T-helper 1 cell (primary cell): ENCODE results near the gene PRKAR2B.
"Not testable (repeated sequence)": the region's sequence is repeated elsewhere in the genome, so short reads cannot be mapped to it uniquely, and the experiment has no call there.

Source experiments
- DNase-seq, 5 donors: peaks; one replicate each; pipeline ENCODE4 v3.0.0-alpha.2; 2012 to 2020

Gene PRKAR2B

DNA sequence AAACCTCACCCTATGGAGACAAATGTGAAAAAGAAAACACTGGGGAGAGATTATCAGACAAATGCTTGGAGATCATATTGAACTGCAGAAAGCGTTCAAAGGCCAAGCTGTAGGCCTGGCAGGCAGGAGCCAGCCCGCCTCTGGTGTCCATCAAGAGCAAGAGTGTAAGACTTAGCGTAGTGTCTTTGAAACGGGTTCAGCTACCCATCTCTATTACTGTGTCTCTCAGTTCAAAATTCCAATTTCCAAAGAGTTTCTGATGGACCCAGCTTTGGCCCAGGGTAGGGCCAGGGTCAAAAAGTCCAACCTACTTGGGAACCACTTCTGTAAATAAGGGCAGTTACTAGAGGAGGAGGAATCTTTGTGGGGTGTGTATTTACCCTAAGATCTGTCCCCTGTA is 78.9 kb downstream of the PRKAR2B start:
- DNase-seq = no peak

DNA sequence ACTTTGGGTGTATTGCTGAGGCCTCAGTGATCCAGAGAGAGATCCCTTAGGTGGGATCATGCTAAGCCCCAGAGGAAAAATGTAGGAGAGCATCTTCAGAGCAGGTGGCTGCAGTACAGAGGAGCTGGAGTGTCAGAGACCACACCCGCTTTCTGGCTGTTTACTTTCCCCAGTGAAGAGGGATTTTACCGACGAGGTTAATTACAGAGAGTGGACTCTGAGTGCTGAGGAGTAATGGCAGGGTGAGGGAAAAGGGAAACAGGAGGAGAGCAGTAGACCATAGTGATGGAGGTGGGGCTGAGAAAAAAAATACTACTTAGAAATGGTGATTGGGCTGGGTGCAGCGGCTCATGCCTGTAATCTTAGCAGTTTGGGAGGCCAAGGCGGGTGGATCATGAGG is 81.0 kb downstream of the PRKAR2B start:
- no peak for DNase-seq

DNA sequence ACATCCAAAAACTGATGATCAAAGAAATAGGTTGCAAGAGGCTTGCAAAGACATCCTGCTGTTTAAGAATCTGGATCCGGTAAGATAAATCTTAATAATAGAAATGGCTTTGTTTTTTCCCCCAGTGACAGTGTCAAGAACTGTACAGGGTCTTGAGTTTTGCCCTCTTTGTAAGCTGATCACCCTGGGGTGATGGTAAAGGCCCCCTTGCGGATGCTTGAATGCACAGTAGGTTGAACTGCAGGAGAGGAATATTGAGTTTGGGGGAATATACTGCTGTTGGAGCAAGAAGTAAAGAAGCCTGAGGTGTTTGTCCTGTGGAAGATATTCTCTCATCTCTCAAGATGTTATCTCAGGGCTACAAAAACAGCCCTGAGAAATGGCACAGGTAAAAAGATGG is 83.7 kb downstream of the PRKAR2B start:
- no peak for DNase-seq

DNA sequence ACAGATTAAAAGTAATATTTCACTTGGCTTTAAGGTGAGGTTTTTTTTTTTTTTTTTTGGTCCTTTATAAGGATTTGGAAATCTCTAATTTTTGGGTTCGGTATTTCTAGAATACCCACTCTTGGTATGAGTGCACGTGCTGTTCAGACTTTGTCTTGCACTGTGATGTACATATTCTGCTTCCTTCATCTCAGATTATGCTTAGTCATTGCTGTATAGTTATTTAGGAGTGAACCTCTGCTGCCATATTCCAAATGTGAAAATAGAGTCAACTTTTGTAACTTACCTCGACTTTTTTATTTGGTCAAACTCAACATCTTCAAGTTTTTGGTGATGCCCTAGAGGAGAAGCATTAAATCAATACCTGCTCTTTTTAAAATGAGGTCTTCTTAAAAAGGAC is 84.2 kb downstream of the PRKAR2B start:
- DNase-seq = no peak

- DNase-seq = no peak
Observed at GRCh38 chr7:107130487-107131220, 86.1 kb downstream of the PRKAR2B start.

- no peak for DNase-seq
Observed at GRCh38 chr7:107133396-107133795, 88.9 kb downstream of the PRKAR2B start.

DNA sequence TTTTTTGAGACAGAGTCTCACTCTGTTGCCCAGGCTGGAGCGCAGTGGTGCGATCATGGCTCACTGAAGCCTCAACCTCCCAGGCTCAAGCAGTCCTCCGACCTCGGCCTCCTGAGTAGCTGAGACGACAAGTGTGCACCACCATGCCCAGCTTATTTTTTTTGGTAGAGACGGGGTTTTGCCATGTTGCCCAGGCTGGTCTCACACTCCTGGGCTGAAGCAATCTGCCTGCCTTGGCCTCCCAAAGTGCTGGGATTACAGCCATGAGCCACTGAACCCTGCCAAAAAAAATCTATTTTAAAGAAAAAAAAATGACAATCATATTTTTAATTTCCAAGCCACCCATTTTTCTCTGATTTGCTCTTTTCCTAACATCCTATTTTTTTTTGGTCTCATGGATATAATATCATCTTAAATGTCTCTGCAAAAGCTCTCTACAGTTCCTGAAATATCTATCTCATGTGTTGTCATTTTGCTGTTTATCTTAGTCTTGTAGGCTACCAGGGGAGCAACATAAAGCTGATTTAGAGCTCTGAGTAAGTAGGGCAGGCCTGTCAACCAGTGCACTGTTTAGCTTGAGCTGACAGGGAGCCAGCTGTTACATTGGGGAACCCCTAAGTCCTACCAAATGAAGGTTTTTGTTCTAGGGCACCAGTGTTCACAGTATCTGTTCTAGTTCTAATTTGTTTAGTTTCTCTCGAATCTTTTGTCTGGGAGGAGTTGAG is 94.4 kb downstream of the PRKAR2B start:
- no peak for DNase-seq

- not testable (repeated sequence) for DNase-seq
Observed at GRCh38 chr7:107143875-107144274, 99.4 kb downstream of the PRKAR2B start.

DNA sequence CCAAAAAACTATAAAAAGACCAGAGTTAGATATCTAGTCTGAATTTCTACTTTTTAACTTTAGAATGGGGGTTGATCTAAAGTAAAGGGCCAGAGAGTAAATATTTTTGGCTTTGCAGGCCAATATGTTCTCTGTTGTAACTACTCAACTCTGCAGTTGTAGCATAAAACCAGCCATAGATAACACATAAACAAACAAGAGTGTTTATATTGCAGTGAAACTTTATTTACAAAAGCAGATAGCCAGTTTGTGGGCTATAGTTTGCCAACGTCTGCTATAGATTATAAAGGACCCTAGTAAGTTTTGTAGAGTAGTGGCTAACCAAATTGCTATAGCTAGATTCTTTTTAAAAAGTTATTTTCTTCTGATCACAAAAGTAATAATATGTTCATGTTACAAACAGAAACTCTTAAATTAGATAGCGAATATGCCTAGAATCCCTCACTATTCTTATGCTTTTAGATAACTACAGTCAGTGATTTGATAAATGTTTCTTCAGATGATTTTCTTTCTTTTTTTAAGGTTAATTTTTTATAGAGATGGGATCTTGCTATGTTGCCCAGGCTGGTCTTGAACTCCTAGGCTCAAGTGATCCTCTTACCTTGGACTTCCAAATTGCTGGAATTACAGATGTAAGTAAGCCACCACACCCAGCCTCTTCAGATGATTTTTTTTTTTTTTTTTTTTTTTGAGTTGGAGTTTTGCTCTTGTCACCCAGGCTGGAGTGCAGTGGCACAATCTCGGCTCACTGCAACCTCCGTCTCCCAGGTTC is 100.7 kb downstream of the PRKAR2B start:
- no peak for DNase-seq

GRCh38 chr7:107147464-107148393 is 103.2 kb downstream of the PRKAR2B start:
- DNase-seq = peak in 2 of 5 donors; percentile 22 to 34

GRCh38 chr7:107148721-107149120 is 104.2 kb downstream of the PRKAR2B start:
- DNase-seq = no peak

GRCh38 chr7:107149863-107150262 is 105.4 kb downstream of the PRKAR2B start:
- no peak for DNase-seq

- peak; percentile 45 to 75 (median 64) for DNase-seq
Observed at GRCh38 chr7:107150375-107151073, 106.0 kb downstream of the PRKAR2B start.

DNA sequence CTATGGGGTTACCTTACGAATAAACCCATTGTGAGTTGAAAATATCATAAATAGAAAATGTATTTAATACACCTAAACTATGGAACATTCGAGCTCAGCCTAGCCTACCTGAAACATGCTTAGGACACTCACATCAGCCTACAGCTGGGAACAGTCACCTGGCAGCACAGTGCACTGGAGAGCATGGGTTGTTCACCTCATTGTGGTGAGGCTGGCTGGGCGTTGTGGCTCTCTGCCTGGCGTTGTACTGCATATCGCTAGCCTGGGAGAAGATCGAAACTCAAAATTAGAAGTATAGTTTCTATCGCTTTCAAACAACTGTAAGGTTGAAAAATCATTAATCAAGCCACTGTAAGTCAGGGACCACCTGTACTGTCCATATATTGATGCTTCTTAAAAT is 107.0 kb downstream of the PRKAR2B start:
- DNase-seq = no peak

DNA sequence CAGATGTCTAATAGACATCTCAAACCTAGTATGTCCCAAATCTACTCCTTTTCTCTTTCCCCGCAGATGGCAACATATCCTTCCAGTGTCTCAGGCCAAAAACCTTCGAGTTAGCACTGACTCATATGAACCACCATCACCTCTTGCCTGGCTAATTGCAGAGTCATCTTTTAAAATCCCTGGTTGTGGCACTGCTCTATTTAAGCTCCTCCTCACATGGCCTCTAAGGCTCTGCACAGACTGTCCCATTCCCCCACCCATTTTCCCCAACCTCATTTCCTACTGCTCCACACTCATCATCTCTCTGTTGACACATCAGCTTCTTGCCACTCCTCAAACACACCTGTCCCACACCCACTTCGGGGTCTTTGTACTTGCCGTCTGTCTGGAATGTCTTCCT is 107.5 kb downstream of the PRKAR2B start:
- no peak for DNase-seq

DNA sequence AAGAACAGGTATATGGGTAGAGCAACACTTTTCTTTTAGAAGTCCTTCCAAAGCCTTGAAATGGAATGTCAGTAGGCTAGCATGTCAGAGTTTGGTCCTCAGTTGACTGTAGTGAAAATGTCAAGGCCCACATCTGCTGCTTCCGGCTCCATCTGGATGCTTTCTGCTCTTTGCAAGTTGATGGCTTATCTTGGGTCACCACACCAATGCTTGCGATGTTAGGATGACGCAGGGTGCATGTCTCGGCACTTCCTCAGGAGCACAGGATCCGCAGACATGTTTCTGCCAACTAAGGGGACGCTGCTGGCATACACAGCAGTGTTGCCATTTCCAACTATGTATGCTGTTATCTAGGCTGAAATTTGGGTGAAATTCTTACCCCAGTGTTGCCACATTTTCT is 110.3 kb downstream of the PRKAR2B start:
- DNase-seq = no peak

- not testable (repeated sequence) for DNase-seq
Observed at GRCh38 chr7:107155726-107156125, 111.2 kb downstream of the PRKAR2B start.

DNA sequence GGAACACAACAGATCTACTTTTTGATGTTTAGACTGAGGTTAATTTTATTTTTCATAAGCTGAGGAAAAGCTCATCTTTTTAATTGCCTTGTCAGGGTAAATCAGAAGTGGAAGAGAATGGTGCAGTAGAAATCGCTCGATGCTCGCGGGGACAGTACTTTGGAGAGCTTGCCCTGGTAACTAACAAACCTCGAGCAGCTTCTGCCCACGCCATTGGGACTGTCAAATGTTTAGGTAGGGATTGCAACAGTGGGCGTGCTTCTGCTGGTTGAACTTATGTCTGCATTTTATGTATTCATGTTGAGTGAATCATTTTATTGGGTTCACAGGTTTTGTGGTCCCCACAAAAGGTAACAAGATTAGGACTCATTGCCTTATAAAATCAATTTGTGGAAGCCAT is 112.6 kb downstream of the PRKAR2B start:
- no peak for DNase-seq

GRCh38 chr7:107158028-107158427 is 113.5 kb downstream of the PRKAR2B start:
- no peak for DNase-seq

DNA sequence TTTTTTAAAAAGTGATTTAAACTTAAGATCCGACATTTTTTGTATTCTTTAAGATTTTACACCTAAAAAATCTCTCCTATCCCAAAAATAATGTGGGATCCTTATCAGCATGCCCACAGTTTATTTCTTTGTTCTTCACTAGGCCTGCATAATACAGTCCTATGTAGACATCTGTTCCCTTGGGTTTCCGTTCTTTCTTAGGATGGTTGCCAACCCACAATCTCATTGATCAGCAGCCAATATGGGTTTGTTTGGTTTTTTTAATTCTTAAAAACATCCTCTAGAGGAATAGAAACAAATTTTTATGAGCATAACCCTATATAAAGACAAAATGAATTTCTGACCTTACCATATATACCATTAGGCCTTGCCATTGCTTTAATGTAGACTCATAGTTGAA is 115.9 kb downstream of the PRKAR2B start:
- no peak for DNase-seq

GRCh38 chr7:107161415-107161814 is 116.9 kb downstream of the PRKAR2B start:
- DNase-seq = no peak

DNA sequence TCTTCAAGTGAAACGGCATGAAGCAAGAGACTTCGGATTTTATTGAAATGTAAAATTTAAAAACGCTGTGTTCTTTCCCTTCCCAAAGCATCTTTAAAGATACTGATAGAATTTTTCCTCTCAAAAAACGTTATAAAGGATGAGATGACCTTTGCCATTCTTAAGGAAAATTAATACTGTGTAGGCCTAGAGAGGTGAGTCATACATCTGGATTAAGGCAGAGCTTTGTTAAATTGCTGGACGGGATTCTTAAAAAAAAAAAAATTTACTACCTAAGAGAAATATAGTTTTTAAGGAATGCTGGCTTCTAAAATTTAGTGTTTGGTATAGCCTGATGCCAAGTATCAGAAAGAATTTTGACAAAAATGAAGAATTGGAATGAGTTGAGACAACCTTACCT is 118.0 kb downstream of the PRKAR2B start:
- DNase-seq = no peak
